Measurements from ENCODE around the gene MARCHF3.

Gene MARCHF3

DNA sequence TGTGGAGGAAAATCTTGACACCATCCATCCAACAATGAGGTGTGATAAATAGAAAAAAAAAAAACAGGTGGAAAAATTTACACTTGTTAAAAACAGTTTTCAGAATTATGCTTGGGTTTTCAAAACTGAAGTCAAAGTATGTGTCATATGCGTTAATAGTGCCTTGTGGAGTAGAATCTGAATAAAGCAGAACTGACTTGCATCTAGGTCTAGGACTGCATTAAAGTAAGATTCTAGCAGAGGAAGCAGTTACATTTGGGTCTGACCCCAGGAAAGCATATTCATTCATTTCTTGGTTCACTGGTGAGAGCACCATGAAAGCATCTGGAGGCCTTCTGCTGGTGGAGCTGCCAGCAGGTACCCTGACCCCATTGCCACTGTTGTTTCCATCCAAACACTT is 89.0 kb downstream of the MARCHF3 start:
- no peak for DNase-seq
- no peaks in the 10 kb centered on the region for H3K9me3 ChIP-seq (ENCODE audit: severe bottlenecking)
- TF ChIP-seq, protein P1, sequence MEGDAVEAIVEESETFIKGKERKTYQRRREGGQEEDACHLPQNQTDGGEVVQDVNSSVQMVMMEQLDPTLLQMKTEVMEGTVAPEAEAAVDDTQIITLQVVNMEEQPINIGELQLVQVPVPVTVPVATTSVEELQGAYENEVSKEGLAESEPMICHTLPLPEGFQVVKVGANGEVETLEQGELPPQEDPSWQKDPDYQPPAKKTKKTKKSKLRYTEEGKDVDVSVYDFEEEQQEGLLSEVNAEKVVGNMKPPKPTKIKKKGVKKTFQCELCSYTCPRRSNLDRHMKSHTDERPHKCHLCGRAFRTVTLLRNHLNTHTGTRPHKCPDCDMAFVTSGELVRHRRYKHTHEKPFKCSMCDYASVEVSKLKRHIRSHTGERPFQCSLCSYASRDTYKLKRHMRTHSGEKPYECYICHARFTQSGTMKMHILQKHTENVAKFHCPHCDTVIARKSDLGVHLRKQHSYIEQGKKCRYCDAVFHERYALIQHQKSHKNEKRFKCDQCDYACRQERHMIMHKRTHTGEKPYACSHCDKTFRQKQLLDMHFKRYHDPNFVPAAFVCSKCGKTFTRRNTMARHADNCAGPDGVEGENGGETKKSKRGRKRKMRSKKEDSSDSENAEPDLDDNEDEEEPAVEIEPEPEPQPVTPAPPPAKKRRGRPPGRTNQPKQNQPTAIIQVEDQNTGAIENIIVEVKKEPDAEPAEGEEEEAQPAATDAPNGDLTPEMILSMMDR (IDR thresholded peaks at IDR 0.05; ENCODE audit: low read depth, low read length) = no peak
- H3K27me3 ChIP-seq (ENCODE audit: insufficient read depth, low read depth, severe bottlenecking) = no peaks in the 10 kb centered on the region
- no peaks in the 10 kb centered on the region for H3K36me3 ChIP-seq
- no peak overlapping the region for H3K27ac ChIP-seq
- H3K4me3 ChIP-seq (ENCODE audit: low read depth, low read length) = no peak overlapping the region

DNA sequence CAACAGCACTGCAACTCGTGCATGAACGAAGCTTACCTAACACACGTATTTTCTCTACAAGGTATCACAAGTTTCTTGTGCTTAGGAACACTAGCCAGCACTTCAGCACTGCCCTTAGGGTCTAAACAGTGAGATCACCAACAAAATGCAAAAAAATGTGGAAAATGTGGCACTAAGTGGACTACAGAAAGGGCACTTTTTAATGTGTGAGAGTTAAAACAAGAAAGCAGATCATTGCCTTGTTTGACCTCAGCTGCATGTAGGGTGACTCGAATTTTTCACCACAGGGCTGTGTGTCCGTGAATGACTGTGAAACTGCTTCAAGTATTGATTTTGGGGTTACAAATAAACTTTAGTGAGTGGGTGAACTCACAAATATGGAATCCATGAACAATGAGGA is 90.5 kb downstream of the MARCHF3 start:
- Histone ChIP-seq H3K36me3 (no peaks in the 10 kb centered on the region), H3K9me3 (ENCODE audit: severe bottlenecking) (no peaks in the 10 kb centered on the region), H3K4me3 (ENCODE audit: low read depth, low read length) (no peak overlapping the region), H3K27me3 (ENCODE audit: insufficient read depth, low read depth, severe bottlenecking) (no peaks in the 10 kb centered on the region), H3K27ac (no peak overlapping the region)
- DNase-seq = no peak
- TF ChIP-seq, protein P1 (IDR thresholded peaks at IDR 0.05; ENCODE audit: low read depth, low read length) = no peak

DNA sequence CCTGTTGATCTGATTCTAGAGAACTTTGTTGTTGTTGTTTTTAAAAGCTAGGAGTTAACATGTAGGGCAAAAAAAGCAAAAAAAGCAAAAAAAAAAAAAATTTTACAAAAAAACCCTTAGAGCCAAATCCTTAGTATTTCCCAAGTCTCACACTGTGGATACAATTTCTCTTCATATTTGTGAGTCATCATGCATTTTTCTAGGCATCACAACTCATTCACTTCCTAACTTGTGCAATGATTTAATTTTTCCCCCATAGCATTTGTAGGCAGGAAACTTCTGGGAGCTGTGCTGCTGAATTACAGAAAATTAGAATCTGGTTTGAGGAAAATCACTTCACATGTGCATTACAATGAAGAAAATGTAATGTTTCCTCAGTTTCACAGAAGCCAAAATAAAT is 91.9 kb downstream of the MARCHF3 start:
- no peak overlapping the region for H3K4me3 ChIP-seq (ENCODE audit: low read depth, low read length)
- H3K36me3 ChIP-seq = no peaks in the 10 kb centered on the region
- no peak for DNase-seq
- H3K9me3 ChIP-seq (ENCODE audit: severe bottlenecking) = no peaks in the 10 kb centered on the region
- TF ChIP-seq, protein P1 (IDR thresholded peaks at IDR 0.05; ENCODE audit: low read depth, low read length) = no peak
- no peak overlapping the region for H3K27ac ChIP-seq
- no peaks in the 10 kb centered on the region for H3K27me3 ChIP-seq (ENCODE audit: insufficient read depth, low read depth, severe bottlenecking)

DNA sequence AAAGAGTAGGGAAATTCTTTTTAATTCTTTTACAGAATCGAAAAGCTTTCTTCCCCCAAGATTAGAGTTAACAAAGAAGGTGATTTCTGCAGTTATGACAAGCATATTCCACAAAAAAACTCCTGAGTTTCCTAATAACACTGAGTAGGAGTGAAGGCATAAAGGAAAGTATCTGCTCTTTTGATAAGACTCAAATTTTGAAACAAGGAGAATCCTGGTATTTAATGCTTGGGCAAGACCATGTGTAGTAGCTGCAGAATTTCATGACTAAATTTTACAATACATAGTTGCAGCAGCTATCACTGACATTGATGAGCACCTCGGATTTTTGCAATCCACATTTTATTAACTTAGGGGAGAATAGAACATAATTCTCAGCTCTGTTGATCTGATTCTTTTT is 92.6 kb downstream of the MARCHF3 start:
- Histone ChIP-seq H3K27ac (no peak overlapping the region), H3K36me3 (no peaks in the 10 kb centered on the region), H3K4me3 (ENCODE audit: low read depth, low read length) (no peak overlapping the region), H3K27me3 (ENCODE audit: insufficient read depth, low read depth, severe bottlenecking) (no peaks in the 10 kb centered on the region), H3K9me3 (ENCODE audit: severe bottlenecking) (no peaks in the 10 kb centered on the region)
- TF ChIP-seq, protein P1 (IDR thresholded peaks at IDR 0.05; ENCODE audit: low read depth, low read length) = no peak
- no peak for DNase-seq

DNA sequence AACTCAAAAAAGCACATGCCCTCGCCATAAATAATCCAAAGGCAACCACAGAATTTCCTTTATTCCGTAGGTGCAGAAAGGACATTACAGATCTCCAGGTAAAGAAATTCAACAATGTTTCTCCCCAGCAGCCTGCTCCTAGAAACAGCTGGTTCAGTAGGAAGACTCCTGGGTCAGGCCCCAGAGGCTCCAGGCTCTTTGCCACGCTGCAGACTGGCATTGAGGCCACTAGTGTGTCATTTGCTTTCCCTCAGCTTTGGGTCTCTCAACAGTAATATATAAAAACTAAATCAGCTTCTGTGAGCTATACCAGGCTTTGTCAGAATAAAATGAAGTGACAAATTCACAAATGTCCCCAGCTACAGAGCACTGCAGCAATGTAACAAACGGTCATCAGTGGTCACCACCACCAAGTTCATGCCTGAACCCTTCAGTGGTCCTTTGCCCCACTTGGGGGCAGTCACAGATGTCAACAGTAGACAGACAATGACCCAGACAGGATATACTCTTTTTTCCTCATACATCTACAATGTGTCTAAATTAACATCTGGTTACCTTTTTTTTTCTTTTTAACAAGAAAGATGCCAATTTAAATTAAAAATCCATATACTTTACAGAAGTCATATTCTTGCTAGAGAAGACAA is 93.5 kb downstream of the MARCHF3 start:
- Histone ChIP-seq H3K4me3 (ENCODE audit: low read depth, low read length) (no peak overlapping the region), H3K27me3 (ENCODE audit: insufficient read depth, low read depth, severe bottlenecking) (no peaks in the 10 kb centered on the region), H3K36me3 (no peaks in the 10 kb centered on the region), H3K27ac (no peak overlapping the region), H3K9me3 (ENCODE audit: severe bottlenecking) (no peaks in the 10 kb centered on the region)
- DNase-seq = no peak
- TF ChIP-seq, protein P1 (IDR thresholded peaks at IDR 0.05; ENCODE audit: low read depth, low read length) = no peak

All from WERI-Rb-1 (cell line).